HG02588 (cell line): ENCODE data around the gene SUN3.
A peak's percentile ranks its signal among the peaks of the same experiment; 100 is the strongest.

ENCODE experiments used
- ATAC-seq: cut with Tn5 transposase; IDR thresholded peaks from one replicate; pipeline ENCODE4 v1.9.1; 2021; ENCODE audit warnings: mild to moderate bottlenecking, moderate library complexity; ENCODE audit not compliant: unreplicated experiment

The SUN3 gene, protein sequence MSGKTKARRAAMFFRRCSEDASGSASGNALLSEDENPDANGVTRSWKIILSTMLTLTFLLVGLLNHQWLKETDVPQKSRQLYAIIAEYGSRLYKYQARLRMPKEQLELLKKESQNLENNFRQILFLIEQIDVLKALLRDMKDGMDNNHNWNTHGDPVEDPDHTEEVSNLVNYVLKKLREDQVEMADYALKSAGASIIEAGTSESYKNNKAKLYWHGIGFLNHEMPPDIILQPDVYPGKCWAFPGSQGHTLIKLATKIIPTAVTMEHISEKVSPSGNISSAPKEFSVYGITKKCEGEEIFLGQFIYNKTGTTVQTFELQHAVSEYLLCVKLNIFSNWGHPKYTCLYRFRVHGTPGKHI

DNA sequence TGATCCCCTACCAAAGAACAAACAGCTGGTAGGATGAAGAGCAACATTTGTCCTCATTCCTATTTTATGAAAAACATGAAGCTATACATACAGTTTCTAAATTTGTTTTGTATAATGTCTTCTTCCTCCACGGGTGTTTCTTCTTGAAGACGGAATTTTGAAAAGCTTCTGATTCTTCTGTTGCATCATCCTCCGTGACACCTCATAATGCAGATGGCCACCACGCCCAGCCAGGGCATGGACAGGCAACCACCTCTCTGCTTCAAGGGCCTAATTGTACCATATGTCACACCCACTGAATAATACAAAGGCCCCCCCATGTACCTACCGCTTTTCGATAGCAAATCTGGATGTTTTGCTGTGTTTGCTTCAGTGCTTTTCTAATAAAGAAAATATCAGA lies at the start of gene SUN3:
SUN3 (minus strand) TSS at position 170 of the 400 bp plus-strand sequence; CDS start at position 1, 169 bp downstream.
- no peak for ATAC-seq

DNA sequence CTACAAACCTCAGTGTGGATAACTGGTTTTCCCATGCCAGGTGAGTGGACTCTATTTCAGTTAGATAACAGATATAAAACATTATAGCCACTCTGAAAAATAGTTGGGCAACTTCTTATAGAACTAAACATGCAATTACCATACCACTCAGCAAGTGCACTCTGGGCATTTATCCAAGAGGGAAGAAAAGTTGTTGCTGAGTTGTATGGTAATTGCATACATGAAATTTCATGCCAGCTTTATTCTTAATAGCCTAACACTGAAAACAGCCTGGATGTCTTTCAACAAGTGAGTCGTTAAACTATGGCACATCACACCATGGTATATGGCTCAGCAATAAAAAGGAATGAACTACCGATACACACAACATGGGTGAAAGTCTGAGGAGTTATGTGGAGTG lies 49.6 kb upstream of the SUN3 start:
- no peak for ATAC-seq

DNA sequence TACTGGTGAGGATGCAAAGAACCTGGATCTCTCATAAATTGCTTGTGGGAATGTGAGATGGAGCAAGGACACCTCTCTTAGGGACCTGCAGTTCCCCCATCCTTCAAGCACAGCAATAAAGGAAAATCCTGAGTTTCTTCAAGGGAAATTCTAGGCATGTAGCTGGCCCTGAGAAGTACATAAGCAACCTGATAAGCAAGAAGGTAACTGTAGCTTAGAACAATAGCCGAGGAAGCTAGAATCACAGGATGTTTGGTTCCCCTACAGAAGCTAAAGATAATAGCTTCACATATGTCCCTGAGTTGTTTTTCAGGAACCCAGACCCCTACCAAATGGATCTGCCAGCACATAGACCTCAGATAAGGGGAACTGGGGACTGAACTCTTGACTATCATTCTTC lies 48.5 kb upstream of the SUN3 start:
- no peak for ATAC-seq

DNA sequence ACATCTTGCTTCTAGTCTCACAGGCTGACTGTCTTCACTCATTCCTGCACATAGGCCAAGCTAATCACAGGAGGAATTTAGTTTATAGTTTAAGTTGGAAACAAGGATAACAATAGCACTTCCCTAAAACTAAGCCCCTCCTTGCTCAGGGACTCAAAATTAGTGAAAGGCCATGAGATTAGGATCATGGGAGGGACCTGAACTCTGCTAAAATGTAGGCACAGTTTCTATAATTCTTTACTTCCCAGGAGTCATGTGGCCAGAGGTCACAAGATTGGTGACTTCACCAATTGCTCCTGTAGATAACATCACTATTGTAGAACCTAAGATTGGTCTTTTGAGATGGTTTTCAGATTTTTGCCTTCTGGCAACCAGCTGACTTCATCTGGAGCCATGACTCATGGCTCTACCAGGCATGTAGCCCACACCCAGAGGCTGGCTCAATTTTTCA lies 45.3 kb upstream of the SUN3 start:
- ATAC-seq: no peak

DNA sequence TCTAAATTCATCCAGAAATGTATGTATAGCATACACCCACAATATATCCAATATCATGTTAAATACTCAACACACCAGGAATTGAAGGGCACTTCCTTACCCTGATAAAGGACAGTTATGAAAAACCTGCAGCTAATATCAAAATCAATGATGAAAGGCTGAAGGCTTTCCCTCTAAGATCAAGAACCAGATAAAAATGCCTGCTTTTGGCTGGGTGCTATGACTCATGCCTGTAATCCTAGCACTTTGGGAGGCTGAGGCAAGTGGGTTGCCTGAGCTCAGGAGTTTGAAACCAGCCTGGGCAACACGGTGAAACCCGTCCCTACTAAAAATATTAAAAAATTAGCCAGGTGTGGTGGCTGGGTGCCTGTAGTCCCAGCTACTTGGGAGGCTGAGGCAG lies 38.6 kb upstream of the SUN3 start:
- ATAC-seq: no peak

DNA sequence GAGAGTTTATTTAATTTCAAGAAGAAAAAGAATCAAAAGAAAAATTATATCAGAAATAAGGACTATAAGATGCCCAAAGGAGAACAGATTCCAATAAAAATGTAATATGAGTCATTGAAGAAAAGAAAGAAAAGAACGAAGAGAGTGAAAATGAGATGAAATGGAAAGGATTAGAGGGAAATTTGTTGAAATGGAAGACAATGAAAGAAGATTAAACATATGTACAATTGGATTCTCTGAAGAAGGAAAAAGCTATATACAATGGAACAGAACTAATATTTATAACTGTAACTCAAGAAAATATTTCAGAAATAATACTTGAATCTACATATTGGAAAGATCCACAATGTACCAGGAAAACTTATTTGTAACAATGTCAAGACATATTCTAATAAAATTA lies 35.1 kb upstream of the SUN3 start:
- ATAC-seq: no peak

DNA sequence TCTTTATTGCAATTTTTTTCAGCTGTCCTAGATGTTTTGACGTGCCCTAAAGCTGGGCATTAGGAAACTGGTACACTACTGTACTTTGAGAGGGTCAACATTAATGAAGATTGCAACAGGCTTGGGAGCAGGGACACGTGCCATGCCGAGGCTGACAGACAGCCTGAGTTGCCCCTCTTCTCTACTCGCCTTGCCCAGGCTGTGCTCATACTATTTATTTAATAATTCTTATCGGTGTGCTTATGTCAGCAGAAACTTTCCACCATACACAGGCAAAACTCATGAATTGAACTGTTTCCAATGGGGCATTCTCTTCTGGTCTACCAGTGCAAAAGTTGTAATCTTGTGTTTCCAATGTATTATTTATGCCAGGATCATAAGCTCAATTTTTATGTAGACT lies 30.8 kb upstream of the SUN3 start:
- no peak for ATAC-seq

DNA sequence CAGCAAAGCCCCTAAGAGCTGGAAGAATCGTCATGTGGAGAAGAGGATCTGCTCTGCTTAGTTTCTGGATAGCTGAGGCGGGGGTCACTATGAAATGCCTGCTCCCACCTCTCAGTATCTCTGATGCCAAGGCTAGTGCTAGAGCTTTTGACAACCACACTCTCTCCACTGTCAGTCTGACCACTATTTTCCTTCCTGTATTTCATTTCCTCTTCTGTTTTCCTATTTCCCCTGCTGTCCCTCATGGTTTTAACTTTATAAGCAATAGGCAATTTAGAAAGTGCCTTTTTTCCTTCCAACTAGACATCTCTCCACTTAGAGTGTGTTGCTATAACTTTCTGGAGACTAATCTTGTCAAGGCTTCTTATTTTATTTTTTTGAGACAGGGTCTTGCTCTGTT lies 30.1 kb upstream of the SUN3 start:
- no peak for ATAC-seq

DNA sequence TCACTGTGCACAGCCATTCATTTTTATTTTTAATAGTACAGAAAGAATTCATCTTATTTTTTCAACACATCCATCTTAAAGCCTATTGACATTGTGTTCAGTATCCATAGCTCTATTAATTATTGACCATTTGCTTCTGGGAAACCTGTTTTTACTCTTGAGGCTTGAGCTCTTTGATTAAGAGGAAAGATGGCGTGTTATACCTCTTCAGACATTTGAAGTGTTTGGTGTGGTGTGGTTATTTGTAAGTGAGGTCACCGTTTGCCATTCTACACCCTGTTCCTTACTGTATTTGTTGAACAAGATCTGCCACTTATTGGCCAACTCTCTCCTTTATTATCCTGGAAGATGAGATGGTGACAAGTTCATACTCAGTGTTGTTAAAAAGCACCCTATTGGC lies 24.8 kb upstream of the SUN3 start:
- ATAC-seq: no peak

DNA sequence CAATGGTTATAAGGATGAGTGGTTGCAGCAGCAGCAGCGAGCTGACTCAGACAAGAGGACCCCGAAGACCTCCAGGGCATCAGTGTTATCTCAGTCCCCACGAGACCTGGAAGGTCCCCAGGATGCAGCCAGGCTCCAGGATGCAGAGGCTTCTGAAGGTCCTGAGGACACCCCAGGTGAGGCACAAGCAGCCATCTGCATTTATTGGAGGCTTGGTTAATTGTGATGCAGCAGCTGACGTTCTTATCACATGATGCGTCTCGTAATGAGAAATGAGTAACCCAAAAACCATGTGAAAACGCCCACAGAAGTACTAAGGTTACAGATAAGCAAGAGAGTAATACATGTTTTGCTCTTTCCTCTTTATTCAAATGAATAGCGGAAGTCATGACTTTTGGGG lies 23.8 kb upstream of the SUN3 start:
- peak; percentile 73 for ATAC-seq

DNA sequence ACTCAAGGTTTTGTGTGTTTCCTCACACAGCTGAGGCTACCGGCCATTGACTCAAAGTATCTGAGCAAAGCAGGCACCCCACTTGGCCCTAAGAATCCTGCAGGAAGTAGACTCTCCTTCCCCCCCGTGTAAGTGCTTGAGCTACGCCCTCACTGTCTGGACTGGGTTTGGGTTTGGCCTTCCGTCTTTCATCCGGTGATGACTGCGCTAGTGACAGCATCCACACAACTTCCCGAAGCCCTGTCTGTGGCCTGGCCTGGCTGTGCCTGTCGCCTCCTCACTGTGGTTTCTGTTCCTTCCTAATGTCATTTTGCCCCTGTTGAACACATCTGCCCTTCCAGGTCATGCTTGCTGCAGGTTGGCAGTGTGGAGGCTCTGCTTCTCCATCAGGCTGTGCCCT lies 20.9 kb upstream of the SUN3 start:
- no peak for ATAC-seq

DNA sequence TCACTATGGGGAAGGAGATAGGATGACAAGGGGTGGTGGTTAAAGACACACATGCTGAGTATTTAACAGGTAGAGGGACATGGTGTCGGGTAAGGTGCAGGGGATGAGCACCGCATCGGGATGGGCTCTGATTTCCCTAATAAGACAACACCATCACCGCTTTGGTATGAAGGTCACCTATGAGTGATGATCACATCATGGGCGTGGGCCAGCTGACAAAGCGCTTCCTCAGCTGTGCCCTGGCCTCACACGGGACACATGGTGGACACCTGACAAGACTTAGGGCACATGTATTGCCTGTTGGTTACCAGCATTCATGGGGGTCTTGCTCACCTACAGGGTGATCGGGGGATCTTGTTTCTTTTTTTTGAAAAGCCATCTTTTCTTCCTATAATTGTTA lies 19.2 kb upstream of the SUN3 start:
- ATAC-seq: no peak

DNA sequence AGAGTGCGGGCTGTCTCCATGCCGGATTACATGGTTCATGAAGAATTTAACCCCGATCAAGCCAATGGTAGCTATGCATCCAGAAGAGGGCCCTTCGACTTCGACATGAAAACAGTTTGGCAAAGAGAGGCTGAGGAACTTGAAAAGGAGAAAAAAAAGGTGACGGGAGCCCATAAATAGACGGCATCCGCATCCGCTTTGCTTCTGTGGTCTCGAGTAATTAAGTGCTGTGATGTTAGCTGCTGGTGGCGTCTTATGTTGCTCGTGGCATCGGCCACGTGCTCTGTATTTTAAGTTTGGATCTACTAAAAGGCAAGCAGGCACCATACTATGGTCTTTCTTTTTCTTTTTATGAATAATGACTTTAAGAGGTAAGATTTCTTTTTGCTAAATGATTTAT lies 17.6 kb upstream of the SUN3 start:
- ATAC-seq: no peak

DNA sequence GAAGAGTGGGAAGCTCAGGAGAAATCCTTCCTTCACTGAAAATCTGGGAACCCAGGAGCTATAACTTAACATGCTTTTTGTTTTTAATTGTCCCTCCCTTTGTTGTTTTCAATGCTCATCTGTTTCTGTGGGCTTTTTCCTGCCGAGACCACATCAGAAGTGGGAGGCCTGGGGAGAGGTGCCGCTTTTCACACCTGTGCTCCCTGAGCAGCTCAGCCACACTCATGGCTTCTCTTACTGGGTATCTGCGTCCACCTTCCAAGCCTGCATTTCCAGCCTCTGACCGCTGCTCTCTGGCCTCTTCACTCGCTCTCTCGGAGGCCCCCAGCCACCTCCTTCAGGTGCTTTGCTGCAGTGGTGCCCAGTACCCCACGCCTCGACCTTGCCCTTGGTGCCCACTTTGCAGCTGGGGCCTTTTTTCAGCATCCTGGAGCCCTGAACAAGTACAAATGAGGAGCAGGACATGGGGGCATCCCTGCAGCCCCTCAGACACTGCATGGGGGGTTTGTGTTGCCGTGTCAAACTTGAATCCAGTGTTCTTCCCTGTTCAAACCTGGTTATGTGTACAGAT lies 16.4 kb upstream of the SUN3 start:
- ATAC-seq: no peak

DNA sequence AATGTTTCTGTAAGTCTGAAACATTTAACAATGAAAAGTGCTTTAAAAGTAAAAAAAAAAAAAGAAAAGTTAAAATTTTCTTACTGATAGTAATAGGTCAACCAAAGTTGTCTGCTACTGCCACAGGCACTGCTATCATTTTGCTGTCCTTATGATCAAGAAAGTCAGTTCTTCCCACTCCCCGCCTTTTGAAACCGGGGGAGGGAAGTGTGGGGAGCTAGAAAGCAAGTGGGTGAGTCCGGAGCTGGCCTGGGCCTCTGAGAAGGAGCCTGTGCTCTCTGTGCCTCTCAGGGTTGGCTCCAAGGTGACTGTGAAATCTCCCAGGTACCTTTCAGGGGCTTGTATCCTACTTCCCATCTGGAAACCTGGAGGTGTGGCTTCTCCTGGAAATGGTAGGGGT lies 13.7 kb upstream of the SUN3 start:
- no peak for ATAC-seq

DNA sequence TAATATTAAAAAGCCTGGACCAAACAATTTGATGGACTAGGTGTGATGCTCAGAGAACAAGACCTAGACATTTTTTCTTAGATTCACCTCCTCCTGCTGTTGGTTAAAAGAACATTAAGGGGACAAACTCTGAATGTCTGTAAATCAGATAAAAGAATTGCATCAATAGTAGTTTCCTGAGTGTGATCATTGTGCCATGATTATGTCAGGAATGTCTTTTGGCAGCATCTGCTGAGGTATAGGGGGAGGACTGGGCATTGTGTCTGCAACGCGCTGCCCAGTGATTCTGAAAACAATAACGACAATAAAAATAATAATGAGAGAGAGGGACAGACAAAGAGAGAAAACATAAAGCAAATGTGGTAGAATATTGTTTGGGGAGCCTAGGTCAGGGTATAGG lies 13.3 kb upstream of the SUN3 start:
- no peak for ATAC-seq

DNA sequence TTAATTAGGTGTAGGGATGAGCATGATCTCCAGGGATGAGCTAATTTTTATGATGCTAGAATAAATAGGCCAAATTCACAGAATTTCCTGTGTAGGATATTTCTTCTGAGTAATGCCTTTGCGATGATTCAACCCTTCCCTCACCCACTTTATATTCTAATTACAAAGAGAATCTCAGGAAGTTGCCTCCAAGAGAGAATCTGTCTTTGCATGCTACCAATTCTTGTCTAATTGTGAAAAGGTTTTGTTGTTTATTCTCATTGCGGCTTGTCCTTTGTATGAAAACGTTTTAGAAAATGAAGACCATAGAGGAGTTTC lies 12.7 kb upstream of the SUN3 start:
- ATAC-seq: no peak

DNA sequence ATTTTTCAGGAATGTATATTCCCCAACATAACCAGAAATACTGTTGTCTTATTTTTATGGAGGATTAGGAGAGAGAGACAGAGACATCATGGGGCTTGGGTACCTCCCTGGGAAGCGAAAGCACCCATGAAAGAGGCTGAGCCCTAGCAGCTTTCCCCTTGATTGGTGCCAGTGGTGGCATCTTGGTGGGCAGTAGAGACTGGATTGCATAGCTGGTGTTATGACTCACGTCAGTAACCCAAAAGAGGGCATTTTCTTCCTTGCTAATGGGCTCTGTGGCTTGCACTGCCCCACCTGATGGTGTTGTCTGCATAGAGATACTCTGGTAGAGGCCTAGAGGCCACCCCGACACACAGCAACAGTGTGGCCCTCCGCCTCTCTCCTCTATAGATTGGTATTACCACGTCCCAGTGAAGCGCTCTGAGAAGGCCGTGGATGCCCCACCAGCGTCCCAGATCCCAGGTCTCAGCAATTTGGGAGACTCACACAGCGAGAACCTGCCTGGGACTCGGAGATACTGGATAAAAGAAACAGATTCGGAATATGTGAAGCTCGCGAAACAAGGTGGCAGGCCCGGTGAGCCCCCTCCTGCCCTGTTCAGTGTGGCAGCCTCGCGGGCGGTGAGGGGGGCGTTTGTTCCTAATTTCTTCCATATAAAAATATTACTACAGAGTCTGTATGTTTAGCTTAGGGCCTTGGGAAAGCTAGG lies 12.2 kb upstream of the SUN3 start:
- ATAC-seq: no peak

DNA sequence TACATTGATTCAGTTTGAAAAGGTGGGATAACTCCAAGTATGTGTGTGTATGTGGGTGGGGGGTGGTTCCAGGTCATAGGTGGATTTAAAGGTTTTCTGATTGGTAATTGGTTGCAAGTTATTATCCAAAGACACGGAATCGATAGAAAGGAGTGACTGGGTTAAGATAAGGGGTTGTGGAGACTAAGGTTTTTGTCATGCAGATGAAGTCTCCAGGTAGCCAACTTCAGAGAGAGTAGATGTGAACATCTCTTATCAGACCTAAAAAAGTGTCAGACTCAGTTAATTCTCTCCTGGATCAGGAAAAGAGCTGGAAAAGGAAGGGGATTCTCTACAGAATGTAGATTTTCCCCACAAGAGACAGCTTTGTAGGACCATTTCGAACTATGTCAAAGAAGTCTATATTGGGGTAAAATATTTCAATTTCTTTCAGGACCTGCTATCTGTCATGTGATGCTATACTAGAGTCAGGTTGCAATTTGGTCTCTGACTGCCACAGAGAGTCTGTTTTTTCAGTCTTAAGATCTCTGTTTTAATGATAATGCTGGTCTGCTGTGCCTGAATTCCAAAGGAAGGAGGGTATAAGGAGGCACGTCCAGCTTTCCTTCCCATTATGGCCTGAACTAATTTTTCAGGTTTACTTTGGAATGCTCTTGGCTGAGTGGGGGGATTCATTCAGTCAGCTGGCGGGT lies 10.1 kb upstream of the SUN3 start:
- ATAC-seq: no peak

DNA sequence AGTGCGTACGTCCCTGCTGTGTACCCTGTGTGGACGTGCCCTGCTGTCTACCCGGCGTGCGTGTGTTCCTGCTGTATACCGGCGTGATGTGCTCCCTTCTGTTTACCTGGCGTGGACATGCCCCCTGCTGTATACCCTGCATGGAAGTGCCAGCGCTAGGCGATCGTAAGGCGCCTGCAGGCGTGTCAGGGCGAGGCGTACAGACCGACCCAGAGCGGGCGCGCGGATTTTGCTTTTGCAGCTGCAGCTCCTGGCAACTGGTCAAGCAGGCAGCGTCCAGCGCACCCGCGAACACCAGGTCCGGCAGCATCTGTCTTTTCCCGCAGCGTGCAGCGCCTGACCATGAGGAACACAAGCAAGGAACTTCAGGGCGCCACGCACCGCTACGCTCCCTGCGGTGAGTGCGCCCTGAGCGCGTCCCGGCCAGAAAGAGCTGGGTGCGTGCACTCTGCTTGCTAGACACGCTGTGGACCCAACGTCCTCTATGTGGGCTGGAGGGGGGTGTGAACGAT lies 7.1 kb upstream of the SUN3 start:
- ATAC-seq: no peak

DNA sequence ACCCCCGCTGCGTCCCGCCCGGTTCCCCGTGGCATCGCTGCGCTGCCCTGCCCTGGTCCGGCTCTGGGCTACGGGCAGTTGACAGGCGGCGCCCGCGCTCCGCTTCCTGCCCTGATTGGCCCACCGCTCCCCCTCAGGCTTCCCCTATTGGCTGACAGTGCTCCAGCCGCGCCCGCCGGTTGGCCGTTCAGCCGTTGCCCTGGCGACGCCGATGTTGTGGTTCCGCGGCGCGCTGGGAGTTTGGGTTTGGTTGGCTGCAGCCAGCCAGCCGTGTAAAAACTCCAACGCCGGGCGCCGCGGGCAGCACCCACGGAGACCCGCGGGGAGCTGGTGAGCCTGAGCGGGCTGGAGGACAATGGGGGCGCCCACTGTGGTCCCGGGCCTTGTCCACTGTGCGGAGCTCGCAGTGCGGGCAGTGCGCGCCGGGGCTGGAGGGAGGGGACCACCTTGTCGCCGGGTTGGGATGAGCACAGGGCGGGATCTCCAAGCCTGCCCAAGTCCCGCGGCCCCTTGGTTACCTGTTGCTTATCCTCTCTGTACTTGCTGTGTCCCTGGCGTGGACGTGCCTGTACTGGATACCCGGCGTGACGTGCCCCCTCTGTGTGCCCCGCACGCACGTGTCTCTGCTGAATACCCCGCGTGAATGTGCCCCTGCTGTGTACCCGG lies 6.5 kb upstream of the SUN3 start, which contains the start of gene C7orf57:
C7orf57 (plus strand) TSS at position 243 of the 666 bp plus-strand sequence. CDS start 766 bp downstream, outside the sequence.
- peak; percentile 99 for ATAC-seq
